Fibroblast of lung (primary cell): ENCODE data around the gene ANKFN1. TPM values are rescaled to one million over a fixed set of nuclear protein-coding genes. Genes with fewer than 3 reads are reported as not detected.

Experiments
- DNase-seq, 2 donors: peaks; one replicate each; pipeline versions ENCODE4 v3.0.0 to v3.0.0-alpha.2; 2010; ENCODE audit warnings: low read depth in 2 of 2
- H2AFZ ChIP-seq: 2 replicates; pipeline ENCODE4 v1.5.1; 2012; ENCODE audit warnings: low read length, control low read depth, inconsistent platforms
- H3K27ac ChIP-seq: 2 replicates; pipeline ENCODE4 v1.5.1; 2011; ENCODE audit warnings: low read length, control low read depth; ENCODE audit not compliant: insufficient read depth
- H3K27me3 ChIP-seq: 2 replicates; pipeline ENCODE4 v1.5.1; 2011; ENCODE audit warnings: mild to moderate bottlenecking, low read length; ENCODE audit not compliant: control insufficient read depth, insufficient read depth
- H3K36me3 ChIP-seq: 2 replicates; pipeline ENCODE4 v1.5.1; 2011; ENCODE audit warnings: low read length; ENCODE audit not compliant: control insufficient read depth, insufficient read depth
- H3K4me1 ChIP-seq: 2 replicates; pipeline ENCODE4 v1.5.1; 2011; ENCODE audit warnings: low read length; ENCODE audit not compliant: control insufficient read depth, insufficient read depth; ENCODE audit errors: extremely low read depth
- H3K4me2 ChIP-seq: 2 replicates; pipeline ENCODE4 v1.5.1; 2011; ENCODE audit warnings: low read length, control low read depth; ENCODE audit not compliant: insufficient read depth; ENCODE audit errors: extremely low read depth
- H3K4me3 ChIP-seq, 4 experiments: fragments of 200-600 bp in 1 of 4; sonication (generic) in 1 of 4; replicated peaks in 1 of 4; 2 replicates each; pipeline ENCODE4 v1.5.1; 2011 to 2016; ENCODE audit warnings: low read length in 4 of 4, low read depth in 3 of 4, mild to moderate bottlenecking in 3 of 4, control low read depth in 2 of 4, inconsistent platforms in 1 of 4, mixed read lengths in 1 of 4; ENCODE audit not compliant: insufficient read depth in 1 of 4; ENCODE audit errors: control extremely low read depth in 1 of 4
- H3K79me2 ChIP-seq: 2 replicates; pipeline ENCODE4 v1.5.1; 2012; ENCODE audit warnings: mild to moderate bottlenecking, low read length, inconsistent platforms; ENCODE audit not compliant: control insufficient read depth, insufficient read depth
- H3K9ac ChIP-seq: 2 replicates; pipeline ENCODE4 v1.5.1; 2011; ENCODE audit warnings: mild to moderate bottlenecking, low read length, control low read depth; ENCODE audit not compliant: insufficient read depth
- H3K9me3 ChIP-seq: 2 replicates; pipeline ENCODE4 v1.5.1; 2012; ENCODE audit warnings: low read depth, low read length; ENCODE audit not compliant: control insufficient read depth, insufficient read depth
- H4K20me1 ChIP-seq: 2 replicates; pipeline ENCODE4 v1.5.1; 2011; ENCODE audit warnings: low read length; ENCODE audit not compliant: control insufficient read depth, insufficient read depth; ENCODE audit errors: extremely low read depth
- EZH2 ChIP-seq: IDR thresholded peaks from 2 replicates; pipeline ENCODE4 v1.5.1; 2012; ENCODE audit warnings: low read length, control low read depth, mild to moderate bottlenecking; ENCODE audit errors: missing control alignments
- polyA plus RNA-seq, 2 donors: library from polyadenylated mRNA; depleted of rRNA in 1 of 2; stranded (reverse) in 1 of 2; unstranded in 1 of 2; fragments of >200 nt; gene quantifications; 2 replicates each; pipeline ENCODE4 v1.2.1, GENCODE V29; 2011 to 2012; ENCODE audit warnings: missing spikeins in 1 of 2
- total RNA-seq: library from RNA; depleted of rRNA; stranded (reverse); fragments of >200 nt; gene quantifications from 2 replicates; pipeline ENCODE4 v1.2.1, GENCODE V29; 2014
- TF ChIP-seq, protein P1 (sequence below), 2 donors: IDR thresholded peaks in 1 of 2; conservative IDR thresholded peaks in 1 of 2; 1 replicate in 1 of 2; 2 replicates in 1 of 2; pipeline ENCODE4 v1.5.1; 2011 to 2012; ENCODE audit warnings: low read length in 2 of 2, control low read depth in 1 of 2, inconsistent platforms in 1 of 2, low read depth in 1 of 2, mild to moderate bottlenecking in 1 of 2

The ANKFN1 gene
- total and polyA plus RNA-seq, 2 donors (not counting 1 experiment from before 2014, with no cell fraction given), result 0.19 TPM; not detected in 1

DNA sequence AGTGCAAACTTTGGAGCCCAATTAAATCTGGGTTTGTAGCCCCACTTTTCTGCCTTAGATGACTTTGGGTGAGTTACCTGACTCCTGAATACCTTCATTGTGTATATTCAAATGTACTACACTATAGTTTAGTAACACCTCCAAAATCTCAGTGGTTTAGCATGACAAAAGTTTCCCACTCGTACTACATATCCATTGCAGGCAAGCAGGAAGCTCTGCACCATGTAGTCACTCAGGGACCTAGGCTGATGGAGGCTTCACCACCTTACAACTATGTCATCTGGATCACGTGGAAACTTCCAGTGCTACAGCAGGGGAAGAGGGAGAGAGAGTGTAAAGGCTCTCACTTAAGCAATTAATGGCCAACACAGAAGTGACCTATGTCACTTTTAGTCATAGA, 14.2 kb downstream of the ANKFN1 start:
- Histone ChIP-seq H3K27ac (no peak overlapping the region), H3K4me1 (no peaks in the 10 kb centered on the region)

DNA sequence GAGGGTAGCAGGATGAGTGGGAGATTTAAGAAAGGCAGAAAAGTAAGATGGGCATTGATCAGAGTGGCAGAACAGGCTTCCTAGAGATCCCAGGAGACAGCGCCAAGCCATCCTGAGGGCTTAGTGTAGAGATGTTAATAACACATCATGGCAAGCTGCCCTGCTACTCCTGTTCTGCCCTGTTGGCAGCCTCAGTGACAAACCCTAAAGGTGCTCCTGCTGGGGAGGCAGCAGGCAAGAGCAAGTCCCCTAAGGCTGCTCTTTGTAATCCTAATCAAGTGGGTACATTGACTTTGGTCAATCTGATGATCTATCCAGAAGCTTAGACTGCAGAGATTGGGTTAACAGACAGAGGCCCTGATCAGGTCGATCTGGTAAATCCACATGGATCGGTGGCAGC, 16.3 kb downstream of the ANKFN1 start:
- Histone ChIP-seq H4K20me1 (no peaks in the 10 kb centered on the region), H3K36me3 (no peaks in the 10 kb centered on the region), H3K9me3 (no peaks in the 10 kb centered on the region), H2AFZ (no peak overlapping the region), H3K27ac (no peak overlapping the region), H3K4me3 (no peak overlapping the region), H3K79me2 (no peaks in the 10 kb centered on the region), H3K9ac (no peak overlapping the region), H3K4me1 (peaks cover 4% of the 10 kb centered on the region), H3K4me2 (no peak overlapping the region), H3K27me3 (no peaks in the 10 kb centered on the region)
- no peak for DNase-seq
- TF ChIP-seq, protein P1, sequence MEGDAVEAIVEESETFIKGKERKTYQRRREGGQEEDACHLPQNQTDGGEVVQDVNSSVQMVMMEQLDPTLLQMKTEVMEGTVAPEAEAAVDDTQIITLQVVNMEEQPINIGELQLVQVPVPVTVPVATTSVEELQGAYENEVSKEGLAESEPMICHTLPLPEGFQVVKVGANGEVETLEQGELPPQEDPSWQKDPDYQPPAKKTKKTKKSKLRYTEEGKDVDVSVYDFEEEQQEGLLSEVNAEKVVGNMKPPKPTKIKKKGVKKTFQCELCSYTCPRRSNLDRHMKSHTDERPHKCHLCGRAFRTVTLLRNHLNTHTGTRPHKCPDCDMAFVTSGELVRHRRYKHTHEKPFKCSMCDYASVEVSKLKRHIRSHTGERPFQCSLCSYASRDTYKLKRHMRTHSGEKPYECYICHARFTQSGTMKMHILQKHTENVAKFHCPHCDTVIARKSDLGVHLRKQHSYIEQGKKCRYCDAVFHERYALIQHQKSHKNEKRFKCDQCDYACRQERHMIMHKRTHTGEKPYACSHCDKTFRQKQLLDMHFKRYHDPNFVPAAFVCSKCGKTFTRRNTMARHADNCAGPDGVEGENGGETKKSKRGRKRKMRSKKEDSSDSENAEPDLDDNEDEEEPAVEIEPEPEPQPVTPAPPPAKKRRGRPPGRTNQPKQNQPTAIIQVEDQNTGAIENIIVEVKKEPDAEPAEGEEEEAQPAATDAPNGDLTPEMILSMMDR (conservative IDR thresholded peaks at IDR 0.05 in 1 of 2, IDR thresholded peaks at IDR 0.05 in 1 of 2; ENCODE audit: low read depth in 1 of 2, low read length in 2 of 2), result no peak
- no peak for TF ChIP-seq EZH2

More for the DNA sequence above, 14.2 kb downstream of the ANKFN1 start:
- no peak overlapping the region for H3K4me2 ChIP-seq
- H3K4me3 ChIP-seq, result no peak overlapping the region
- no peaks in the 10 kb centered on the region for H4K20me1 ChIP-seq
- H3K9me3 ChIP-seq, result no peaks in the 10 kb centered on the region
- H3K27me3 ChIP-seq, result no peaks in the 10 kb centered on the region
- H3K9ac ChIP-seq, result no peak overlapping the region
- no peak for TF ChIP-seq EZH2
- TF ChIP-seq, protein P1 (conservative IDR thresholded peaks at IDR 0.05 in 1 of 2, IDR thresholded peaks at IDR 0.05 in 1 of 2; ENCODE audit: low read depth in 1 of 2, low read length in 2 of 2), result no peak
- no peak for DNase-seq
- no peaks in the 10 kb centered on the region for H3K36me3 ChIP-seq
- no peaks in the 10 kb centered on the region for H3K79me2 ChIP-seq
- no peak overlapping the region for H2AFZ ChIP-seq

- Histone ChIP-seq H2AFZ (no peak overlapping the region), H3K27me3 (no peaks in the 10 kb centered on the region), H3K9ac (no peak overlapping the region), H3K36me3 (no peaks in the 10 kb centered on the region), H3K27ac (no peak overlapping the region), H3K79me2 (no peaks in the 10 kb centered on the region), H3K4me3 (no peak overlapping the region), H3K4me1 (peaks cover 4% of the 10 kb centered on the region), H4K20me1 (no peaks in the 10 kb centered on the region), H3K4me2 (no peak overlapping the region), H3K9me3 (no peaks in the 10 kb centered on the region)
- DNase-seq, result peak in 1 of 2 donors; percentile 23
- TF ChIP-seq EZH2, result no peak
- TF ChIP-seq, protein P1 (conservative IDR thresholded peaks at IDR 0.05 in 1 of 2, IDR thresholded peaks at IDR 0.05 in 1 of 2; ENCODE audit: low read depth in 1 of 2, low read length in 2 of 2), result no peak
Measured at GRCh38 chr17:56171186-56171959, 18.1 kb downstream of the ANKFN1 start.
